Activated CD8-positive, alpha-beta memory T cell treated with anti-CD3 and anti-CD28 coated beads, Interleukin-2, amount 50 U/mL, for 24 hours (primary cell): Measurements from ENCODE around the gene PELO.

Experiments
- DNase-seq: peaks from one replicate; pipeline ENCODE4 v3.0.0-alpha.2; 2020; ENCODE audit errors: extremely low read depth

The PELO gene

GRCh38 chr5:52829664-52830063 lies 41.9 kb downstream of the PELO start:
- no peak for DNase-seq

GRCh38 chr5:52830650-52831049 lies 42.9 kb downstream of the PELO start:
- no peak for DNase-seq

- DNase-seq: no peak
Measured at GRCh38 chr5:52831786-52832511, 44.2 kb downstream of the PELO start.

- DNase-seq: no peak
Measured at GRCh38 chr5:52834320-52834719, 46.6 kb downstream of the PELO start.

- no peak for DNase-seq
Measured at GRCh38 chr5:52837068-52837467, 49.4 kb downstream of the PELO start.
